Panc1 (cell line): ENCODE data around the gene DACH1. TPM values are rescaled to one million over a fixed set of nuclear protein-coding genes. Genes with fewer than 3 reads are reported as not detected.

ENCODE experiments used
- ATAC-seq: fragments of 200-7000 bp; cut with Tn5 transposase; 2 replicates; pipeline ENCODE4 v1.9.1; 2020; ENCODE audit warnings: mild to moderate bottlenecking, moderate library complexity
- BruUV-seq: library from RNA; stranded (reverse); fragments of 400-500 nt; replicated peaks from 2 replicates; lab custom pipeline; 2021; lab: Mats Ljungman, UMichigan
- CTCF ChIA-PET: fragments of 300-600 bp; sonication (Branson Sonifier 250); formaldehyde crosslinking; loops from one replicate; lab custom pipeline; 2022; ENCODE audit warnings: antibody characterized with exemption; lab: Charles Lee
- POLR2A ChIA-PET: fragments of 300-600 bp; sonication (Branson Sonifier 250); formaldehyde crosslinking; loops from one replicate; lab custom pipeline; 2022; ENCODE audit warnings: antibody characterized with exemption; lab: Charles Lee
- DNase-seq: peaks from one replicate; pipeline ENCODE4 v3.0.0-alpha.2; 2010; ENCODE audit warnings: low read depth, low spot score
- H3K27ac ChIP-seq: 2 replicates; pipeline ENCODE4 v1.5.1; 2011; ENCODE audit warnings: mild to moderate bottlenecking, low read length, inconsistent platforms
- H3K27me3 ChIP-seq: fragments of 200-500 bp; sonication (Bioruptor generic); 2 replicates; pipeline ENCODE4 v1.6.0; 2014; ENCODE audit warnings: low read length, inconsistent platforms; ENCODE audit not compliant: control insufficient read depth, insufficient read depth
- H3K36me3 ChIP-seq: fragments of 200-500 bp; sonication (Bioruptor generic); 2 replicates; pipeline ENCODE4 v1.5.1; 2014; ENCODE audit warnings: inconsistent platforms, mild to moderate bottlenecking, low read length, moderate library complexity; ENCODE audit not compliant: control insufficient read depth, insufficient read depth
- H3K4me1 ChIP-seq: 2 replicates; pipeline ENCODE4 v1.5.1; 2011; ENCODE audit warnings: inconsistent platforms, mild to moderate bottlenecking, low read length, moderate library complexity; ENCODE audit not compliant: control insufficient read depth, insufficient read depth
- H3K4me3 ChIP-seq, 2 experiments: 2 replicates each; pipeline ENCODE4 v1.5.1; 2011 to 2012; ENCODE audit warnings: low read depth in 2 of 2, low read length in 2 of 2, mild to moderate bottlenecking in 2 of 2, inconsistent platforms in 1 of 2, moderate library complexity in 1 of 2
- H3K9me3 ChIP-seq: fragments of 200-500 bp; sonication (Bioruptor generic); 2 replicates; pipeline ENCODE4 v1.5.1; 2014; ENCODE audit warnings: low read depth, mild to moderate bottlenecking, inconsistent platforms, low read length, moderate library complexity; ENCODE audit not compliant: control insufficient read depth, insufficient read depth
- CTCF ChIP-seq: fragments of 450-650 bp; IDR thresholded peaks from 2 replicates; pipeline ENCODE4 v1.5.1; 2017; ENCODE audit warnings: mild to moderate bottlenecking
- POLR2AphosphoS5 ChIP-seq: IDR thresholded peaks from 2 replicates; pipeline ENCODE4 v1.6.1; 2012; ENCODE audit warnings: mild to moderate bottlenecking, low read depth, low read length, moderate library complexity
- REST ChIP-seq, 2 experiments: IDR thresholded peaks; 2 replicates each; pipeline ENCODE4 v1.6.1; 2011 to 2012; ENCODE audit warnings: low read depth in 2 of 2, control low read depth in 1 of 2, low read length in 1 of 2, mild to moderate bottlenecking in 1 of 2, moderate library complexity in 1 of 2; ENCODE audit not compliant: insufficient read depth in 1 of 2
- SIN3A ChIP-seq: IDR thresholded peaks from 2 replicates; pipeline ENCODE4 v1.6.1; 2012; ENCODE audit warnings: low read depth, mild to moderate bottlenecking, low read length, moderate library complexity, borderline replicate concordance; ENCODE audit not compliant: insufficient read depth
- TCF7L2 ChIP-seq: IDR thresholded peaks from 2 replicates; pipeline ENCODE4 v1.6.1; 2011; ENCODE audit warnings: mild to moderate bottlenecking, low read depth, low read length, inconsistent platforms
- in situ Hi-C: cut with HindIII; loops from 2 replicates; pipeline ENCODE4 v1.10.0; 2016; ENCODE audit warnings: low sequenced_read_pairs, low pct_unique_long_range_greater_than_20kb
- intact Hi-C: fragments of 100-400 bp; cut with micrococcal nuclease; formaldehyde crosslinking; loops from one replicate; pipeline ENCODE4 v1.10.0; 2022; ENCODE audit not compliant: unreplicated experiment
- total RNA-seq: library from RNA; stranded (reverse); gene quantifications from one replicate; pipeline ENCODE4 v1.2.1, GENCODE V29; 2021; ENCODE audit not compliant: unreplicated experiment

The DACH1 gene
- total RNA-seq, 1 experiment from 2014 or later = 0.54 TPM

GRCh38 chr13:71493189-71493588 lies 373.8 kb downstream of the DACH1 start:
- ChIA-PET CTCF (no interaction called here), POLR2A (no interaction called here)
- H3K4me3 ChIP-seq = no peak overlapping the region
- DNase-seq (no peak), ATAC-seq (no peak)
- H3K9me3 ChIP-seq = no peaks in the 10 kb centered on the region
- no peaks in the 10 kb centered on the region for H3K36me3 ChIP-seq
- H3K27me3 ChIP-seq = no peaks in the 10 kb centered on the region
- no peak for TF ChIP-seq REST (IDR thresholded peaks at IDR 0.05; ENCODE audit: insufficient read depth in 1 of 2, low read depth in 2 of 2, low read length in 1 of 2)
- no peak for TF ChIP-seq TCF7L2
- no peak for TF ChIP-seq SIN3A
- no peak for TF ChIP-seq POLR2AphosphoS5
- TF ChIP-seq CTCF = no peak
- intact Hi-C loops = no loop called here
- BruUV-seq = no TSS peak
- in situ Hi-C loops = no loop called here
- no peak overlapping the region for H3K27ac ChIP-seq
- no peaks in the 10 kb centered on the region for H3K4me1 ChIP-seq

DNA sequence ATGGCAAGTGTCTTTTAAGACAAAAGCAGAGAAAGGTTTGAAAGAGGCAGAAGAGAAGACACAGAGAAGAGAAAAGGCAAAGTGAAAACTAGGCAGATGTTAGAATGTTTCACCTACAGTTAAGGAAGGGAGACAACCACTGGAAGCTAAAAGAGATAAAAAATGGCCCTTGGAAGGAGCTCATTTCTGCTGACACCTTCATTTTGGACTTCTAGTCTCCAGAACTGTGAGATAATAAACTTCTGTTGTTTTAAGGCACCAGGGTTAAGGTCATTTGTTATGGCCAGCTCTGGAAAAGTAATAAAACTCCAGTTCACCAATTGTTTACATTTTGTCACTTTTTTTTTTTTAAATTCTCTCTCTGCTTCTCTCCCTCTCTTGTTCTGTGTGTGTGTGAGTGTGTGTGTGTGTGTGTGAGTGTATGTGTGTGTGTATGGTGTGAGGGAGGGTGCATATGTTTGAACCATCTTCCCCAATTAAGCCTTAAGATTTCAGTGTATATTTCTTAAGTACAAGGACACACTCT lies 374.6 kb downstream of the DACH1 start:
- Histone ChIP-seq H3K27me3 (no peaks in the 10 kb centered on the region), H3K4me3 (no peak overlapping the region), H3K9me3 (no peaks in the 10 kb centered on the region), H3K4me1 (no peaks in the 10 kb centered on the region), H3K36me3 (no peaks in the 10 kb centered on the region), H3K27ac (no peak overlapping the region)
- DNase-seq (no peak), ATAC-seq (no peak)
- ChIA-PET POLR2A (no interaction called here), CTCF (no interaction called here)
- no TSS peak for BruUV-seq
- in situ Hi-C loops (no loop called here), intact Hi-C loops (no loop called here)
- TF ChIP-seq POLR2AphosphoS5 (no peak), TCF7L2 (no peak), CTCF (no peak), REST (IDR thresholded peaks at IDR 0.05; ENCODE audit: insufficient read depth in 1 of 2, low read depth in 2 of 2, low read length in 1 of 2) (no peak), SIN3A (no peak)
